Amniotic stem cell (primary cell): Measurements from ENCODE around the gene SEPTIN10.
"Not testable (repeated sequence)": the region's sequence is repeated elsewhere in the genome, so short reads cannot be mapped to it uniquely, and the experiment has no call there.

ENCODE experiments used
- DNase-seq: peaks from one replicate; lab custom pipeline; 2025; lab: John Stamatoyannopoulos, UW

Gene SEPTIN10

GRCh38 chr2:109613922-109614714 is at the start of gene SEPTIN10, which contains the start of gene SOWAHC:
SEPTIN10 (minus strand) TSS chr2:109613966; CDS start chr2:109613827, 139 bp downstream.
SOWAHC (plus strand) TSS chr2:109614364; CDS start chr2:109614490, 126 bp downstream.
- peak; percentile 96 for DNase-seq

GRCh38 chr2:109662889-109663288 is 49.1 kb upstream of the SEPTIN10 start:
- no peak for DNase-seq

- no peak for DNase-seq
Observed at GRCh38 chr2:109660046-109660860, 46.5 kb upstream of the SEPTIN10 start.

GRCh38 chr2:109659396-109660045 is 45.8 kb upstream of the SEPTIN10 start:
- DNase-seq: no peak

GRCh38 chr2:109655287-109655686 is 41.5 kb upstream of the SEPTIN10 start:
- DNase-seq: no peak

GRCh38 chr2:109654326-109655050 is 40.7 kb upstream of the SEPTIN10 start:
- no peak for DNase-seq

GRCh38 chr2:109649736-109650695 is 36.2 kb upstream of the SEPTIN10 start:
- DNase-seq: no peak

GRCh38 chr2:109648041-109648527 is 34.3 kb upstream of the SEPTIN10 start:
- DNase-seq: no peak

GRCh38 chr2:109647636-109648035 is 33.9 kb upstream of the SEPTIN10 start:
- peak; percentile 20 for DNase-seq

- DNase-seq: no peak
Observed at GRCh38 chr2:109646961-109647360, 33.2 kb upstream of the SEPTIN10 start.

- DNase-seq: no peak
Observed at GRCh38 chr2:109645412-109646184, 31.8 kb upstream of the SEPTIN10 start.

GRCh38 chr2:109644571-109645275 is 31.0 kb upstream of the SEPTIN10 start:
- DNase-seq: no peak

GRCh38 chr2:109640000-109640399 is 26.2 kb upstream of the SEPTIN10 start:
- not testable (repeated sequence) for DNase-seq

- no peak for DNase-seq
Observed at GRCh38 chr2:109638795-109639194, 25.0 kb upstream of the SEPTIN10 start.

GRCh38 chr2:109637749-109638570 is 24.2 kb upstream of the SEPTIN10 start:
- DNase-seq: no peak

- DNase-seq: no peak
Observed at GRCh38 chr2:109636317-109636716, 22.6 kb upstream of the SEPTIN10 start.

GRCh38 chr2:109635426-109636304 is 21.9 kb upstream of the SEPTIN10 start:
- no peak for DNase-seq
